Measurements from ENCODE around the gene NCKAP1.
"Not testable (repeated sequence)": the region's sequence is repeated elsewhere in the genome, so short reads cannot be mapped to it uniquely, and the experiment has no call there.

The NCKAP1 gene

DNA sequence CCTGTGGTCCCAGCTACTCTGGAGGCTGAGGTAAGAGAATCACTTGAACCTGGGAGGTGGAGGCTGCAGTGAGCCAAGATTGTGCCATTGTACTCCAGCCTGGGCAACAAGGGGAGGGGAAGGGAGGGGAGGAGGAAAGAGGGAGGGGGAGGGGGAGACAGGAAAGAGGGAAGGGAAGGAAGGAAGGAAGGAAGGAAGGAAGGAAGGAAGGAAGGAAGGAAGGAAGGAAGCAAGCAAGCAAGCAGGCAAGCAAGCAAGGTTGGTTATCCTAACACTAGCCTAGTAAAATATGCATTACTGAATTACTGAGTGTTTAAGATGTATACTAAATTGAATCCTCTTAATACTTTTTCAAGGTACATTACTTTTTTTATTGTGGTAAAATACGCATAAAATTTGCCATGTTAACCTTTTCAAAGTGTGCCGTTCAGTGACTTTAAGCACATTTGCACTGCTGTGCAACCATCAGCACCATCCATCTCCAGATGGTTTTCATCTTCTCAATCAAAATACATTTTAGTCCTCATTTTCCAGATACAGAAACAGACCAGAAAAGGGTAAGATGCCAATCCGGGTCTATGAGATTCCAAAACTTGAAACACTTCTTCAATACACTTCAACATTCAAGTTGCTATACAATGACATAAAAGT lies 28.9 kb downstream of the NCKAP1 start:
- DNase-seq, result no peak

DNA sequence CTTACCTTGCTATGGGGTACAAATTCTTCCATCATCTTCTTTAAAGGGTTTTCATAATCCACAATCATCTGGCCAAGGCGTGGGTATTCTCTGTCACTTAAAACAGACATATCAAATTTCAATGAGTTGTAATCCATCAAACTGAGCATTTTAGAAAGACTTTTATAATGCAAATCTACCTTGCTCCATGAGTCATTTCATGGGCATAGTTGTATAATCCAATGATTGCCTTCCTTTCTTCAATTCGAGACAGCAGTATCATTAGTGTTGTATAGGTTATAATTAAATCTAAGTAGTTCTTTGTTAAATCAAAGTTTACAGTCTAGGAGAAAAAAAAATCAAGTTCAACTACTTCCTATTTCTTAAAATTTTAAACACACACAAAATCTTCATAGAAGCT lies 36.3 kb downstream of the NCKAP1 start:
- no peak for DNase-seq

- no peak for DNase-seq
Observed at GRCh38 chr2:183000846-183001245, 37.4 kb downstream of the NCKAP1 start.

DNA sequence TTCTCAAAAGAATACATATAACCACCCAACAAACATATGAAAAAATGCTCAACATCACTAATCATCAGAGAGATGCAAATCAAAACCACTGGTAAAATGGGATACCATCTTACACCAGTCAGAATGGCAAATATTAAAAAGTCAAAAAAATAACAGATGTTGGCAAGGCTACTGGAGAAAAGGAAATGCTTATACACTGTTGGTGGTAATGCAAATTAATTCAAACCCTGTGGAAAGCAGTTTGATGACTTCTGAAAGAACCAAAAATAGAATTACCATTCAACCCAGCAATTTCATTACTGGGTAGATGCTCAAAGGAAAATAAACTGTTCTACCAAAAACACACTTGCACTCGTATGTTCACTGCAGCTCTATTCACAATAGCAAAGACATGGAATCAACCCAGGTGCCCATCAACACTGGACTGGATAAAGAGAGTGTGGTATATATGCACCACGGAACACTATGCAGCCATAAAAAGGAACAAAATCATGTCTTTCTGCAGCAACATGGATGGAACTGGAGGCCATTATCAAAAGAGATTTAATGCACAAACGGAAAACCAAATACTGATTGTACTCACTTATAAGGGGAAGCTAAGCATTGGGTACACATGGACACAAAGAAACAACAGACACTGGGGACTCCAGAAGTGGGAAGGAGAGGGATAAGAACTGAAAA lies 38.8 kb downstream of the NCKAP1 start:
- DNase-seq, result no peak

DNA sequence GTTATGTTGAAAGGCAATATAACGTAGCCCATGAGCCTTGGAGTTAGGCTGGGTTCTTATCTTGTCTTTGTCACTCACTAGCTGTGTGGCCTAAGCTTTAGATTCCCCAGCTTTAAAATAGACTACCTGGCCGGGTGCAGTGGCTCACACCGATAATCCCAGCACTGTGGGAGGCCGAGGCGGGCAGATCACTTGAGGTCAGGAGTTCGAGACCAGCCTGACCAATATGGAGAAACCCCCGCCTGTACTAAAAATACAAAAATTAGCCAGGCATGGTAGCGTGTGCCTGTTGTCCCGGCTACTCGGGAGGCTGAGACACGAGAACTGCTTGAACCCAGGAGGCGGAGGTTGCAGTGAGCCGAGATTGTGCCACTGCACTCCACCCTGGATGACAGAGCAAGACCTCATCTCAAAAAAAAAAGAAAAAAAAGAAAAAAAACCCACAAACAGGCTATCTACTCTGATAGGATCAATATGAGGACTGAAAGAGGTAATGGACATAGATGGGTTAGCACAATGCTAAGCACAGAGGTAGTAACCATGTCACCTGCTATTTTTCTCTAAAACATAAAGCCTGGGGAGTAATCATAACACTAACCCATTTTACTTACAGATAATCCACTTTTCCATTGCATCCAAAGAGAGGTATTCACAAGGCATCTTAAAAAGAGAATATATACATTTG lies 43.9 kb downstream of the NCKAP1 start:
- no peak for DNase-seq

GRCh38 chr2:182982941-182983340 lies 55.3 kb downstream of the NCKAP1 start:
- DNase-seq, result no peak

DNA sequence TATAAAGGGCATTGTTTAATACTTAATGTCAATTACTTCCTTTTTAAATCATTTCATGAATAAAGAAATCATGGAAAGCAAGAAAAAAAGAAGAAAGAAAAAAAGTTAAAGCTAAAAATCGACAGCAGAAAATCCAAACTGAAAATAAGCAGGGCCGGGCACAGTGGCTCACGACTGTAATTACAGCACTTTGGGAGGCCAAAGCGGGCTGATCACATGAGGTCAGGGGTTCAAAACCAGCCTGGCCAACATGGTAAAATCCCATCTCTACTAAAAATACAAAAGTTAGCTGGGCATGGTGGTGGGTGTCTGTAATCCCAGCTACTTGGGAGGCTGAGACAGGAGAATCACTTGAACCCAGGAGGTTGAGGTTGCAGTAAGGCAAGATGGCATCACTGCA lies 56.8 kb downstream of the NCKAP1 start:
- not testable (repeated sequence) for DNase-seq

DNA sequence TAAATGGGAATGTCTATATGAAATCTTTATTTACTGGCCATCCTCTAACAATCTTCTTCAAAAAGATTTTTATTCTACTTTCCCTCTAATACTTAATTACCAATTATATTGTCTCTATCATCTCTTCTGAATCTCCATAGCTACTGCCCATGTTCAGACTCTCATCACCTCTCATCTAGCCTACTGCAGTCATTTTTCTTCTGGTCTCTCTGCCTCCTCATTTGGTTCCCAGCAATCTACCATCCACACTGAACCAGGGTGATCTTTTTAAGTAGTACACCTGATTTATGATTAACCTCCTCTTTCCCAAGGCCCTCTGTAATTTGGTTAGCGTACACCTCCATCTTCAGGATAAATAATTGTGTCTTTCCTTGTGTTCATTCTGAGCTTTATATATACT lies 57.6 kb downstream of the NCKAP1 start:
- DNase-seq, result no peak

DNA sequence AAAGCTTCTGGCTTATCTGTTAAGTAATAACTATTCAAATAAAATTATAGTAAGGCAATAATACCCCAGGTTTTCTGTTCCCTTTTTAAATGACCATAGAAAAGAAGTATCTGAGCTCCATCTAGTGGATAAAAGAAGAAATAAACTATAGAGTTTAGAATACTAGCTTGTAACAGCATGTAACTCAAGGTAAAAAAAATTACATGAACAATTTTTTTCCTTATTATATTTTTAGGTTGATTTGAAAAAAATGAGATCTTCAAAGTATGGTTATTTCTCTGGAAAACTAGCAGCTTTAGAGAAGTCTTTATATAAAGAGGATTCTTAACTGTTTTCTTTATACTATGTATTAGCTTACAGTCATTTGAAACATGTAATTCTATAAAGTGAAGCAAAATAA lies 58.1 kb downstream of the NCKAP1 start:
- DNase-seq, result no peak

DNA sequence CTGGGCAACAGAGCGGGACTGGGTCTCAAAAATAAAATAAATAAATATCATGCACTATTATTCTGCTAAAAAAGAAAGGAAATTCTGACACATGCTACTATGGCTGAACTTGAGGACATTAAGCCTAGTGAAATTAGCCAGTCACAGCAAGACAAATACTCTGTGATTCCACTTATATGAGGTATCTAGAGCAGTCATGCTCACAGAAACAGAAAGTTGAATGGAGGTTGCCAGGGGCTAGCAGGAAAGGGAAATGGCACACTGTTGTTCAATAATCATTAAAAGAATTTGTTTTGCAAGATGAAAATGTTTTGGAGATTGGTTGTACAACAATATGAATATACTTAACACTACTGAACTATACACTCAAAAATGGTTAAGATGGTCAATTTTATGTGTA lies 60.8 kb downstream of the NCKAP1 start:
- no peak for DNase-seq

GRCh38 chr2:182973441-182974352 lies 64.6 kb downstream of the NCKAP1 start:
- DNase-seq, result no peak

DNA sequence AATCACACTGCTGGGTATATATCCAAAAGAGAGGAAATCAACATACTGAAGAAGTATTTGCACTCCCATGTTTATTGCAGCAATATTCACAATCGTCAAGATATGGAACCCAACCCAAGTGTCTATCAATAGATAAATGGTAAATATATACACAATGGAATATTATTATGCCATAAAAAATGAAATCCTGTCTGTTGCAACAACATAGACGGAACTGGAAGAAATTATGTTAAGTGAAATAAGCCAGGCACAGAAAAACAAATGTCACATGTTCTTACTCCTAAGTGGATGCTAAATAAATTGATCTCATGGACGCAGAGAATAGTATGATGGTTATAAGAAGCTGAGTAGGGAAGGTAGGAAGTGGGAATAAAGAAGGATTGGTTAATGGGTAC lies 65.7 kb downstream of the NCKAP1 start:
- DNase-seq, result no peak

DNA sequence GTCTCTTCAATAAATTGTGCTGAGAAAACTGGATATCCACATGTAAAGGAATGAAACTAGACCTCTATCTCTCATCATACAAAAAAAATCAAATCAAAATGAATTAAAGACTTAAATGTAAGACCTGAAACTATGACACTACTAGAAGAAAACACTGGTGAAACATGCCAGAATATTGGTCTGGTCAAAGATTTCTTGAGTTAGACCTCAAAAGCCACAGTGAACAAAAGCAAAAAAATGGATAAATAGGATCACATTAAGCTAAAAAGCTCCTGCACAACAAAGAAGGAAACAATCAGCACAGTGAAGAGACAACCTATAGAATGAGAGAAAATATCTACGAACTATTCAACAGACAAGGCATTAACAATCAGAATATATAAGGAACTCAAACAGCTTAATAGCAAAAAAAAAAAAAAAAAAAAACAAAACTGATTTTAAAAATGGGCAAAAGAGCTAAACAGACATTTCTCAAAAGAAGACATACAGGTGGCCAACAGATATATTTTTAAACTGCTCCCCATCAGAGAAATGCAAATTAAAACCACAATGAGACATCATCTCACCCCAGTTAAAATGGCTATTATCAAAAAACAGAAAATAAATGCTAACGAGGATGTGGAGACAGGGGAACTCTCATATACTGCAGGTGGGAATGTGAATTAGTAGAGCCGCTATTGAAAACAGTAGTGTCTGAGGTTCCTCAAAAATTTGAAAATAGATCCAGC lies 66.3 kb downstream of the NCKAP1 start:
- no peak for DNase-seq

DNA sequence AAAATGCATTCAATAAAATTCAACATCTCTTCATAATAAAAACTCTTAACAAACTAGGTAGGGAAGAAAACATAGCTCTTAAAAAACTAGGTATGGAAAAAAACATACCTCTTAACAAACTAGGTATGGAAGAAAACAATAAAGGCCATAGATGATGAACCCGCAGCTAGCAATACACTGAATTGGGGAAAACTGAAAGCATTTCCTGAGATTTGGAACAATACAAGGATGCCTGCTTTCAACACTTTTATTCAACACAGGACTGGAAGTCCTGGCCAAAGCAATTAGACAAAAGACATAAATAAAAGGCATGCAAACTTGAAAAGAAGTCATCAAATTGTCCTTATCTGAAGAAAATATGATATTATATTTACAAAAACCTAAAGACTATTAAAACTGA lies 67.8 kb downstream of the NCKAP1 start:
- no peak for DNase-seq

DNA sequence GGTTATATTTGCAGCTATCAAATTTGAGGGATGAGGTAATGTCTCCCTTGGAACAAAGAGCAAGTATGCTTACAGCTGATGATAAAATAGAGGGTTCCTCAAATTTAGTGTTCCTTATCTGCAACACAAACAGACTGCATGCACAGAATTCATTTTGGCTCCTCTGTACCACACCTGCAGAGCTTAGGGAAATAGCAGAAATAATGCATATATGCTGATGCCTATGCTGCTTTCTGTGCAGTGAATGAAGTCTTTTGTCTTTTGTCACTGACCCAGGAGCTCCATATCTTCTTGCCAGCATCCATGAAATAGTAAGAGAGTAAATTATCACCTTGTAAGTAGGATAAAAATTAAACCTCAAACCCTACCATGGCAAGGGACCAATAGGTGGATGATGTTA lies 69.8 kb downstream of the NCKAP1 start:
- DNase-seq, result no peak

DNA sequence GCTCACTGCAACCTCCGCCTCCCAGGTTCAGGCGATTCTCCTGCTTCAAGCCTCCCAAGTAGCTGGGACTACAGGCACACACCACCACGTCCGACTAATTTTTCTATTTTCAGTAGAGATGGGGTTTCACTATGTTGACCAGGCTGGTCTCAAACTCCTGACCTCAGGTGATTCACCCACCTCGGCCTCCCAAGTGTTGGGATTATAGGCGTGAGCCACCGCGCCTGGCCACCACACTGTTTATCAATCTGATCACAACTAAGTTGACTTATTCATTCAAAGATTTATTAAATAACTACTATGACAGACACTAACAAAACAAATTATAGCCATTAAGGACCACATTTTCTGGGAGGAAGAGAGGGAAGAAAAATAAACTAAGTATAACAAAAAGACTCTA lies 71.9 kb downstream of the NCKAP1 start:
- DNase-seq, result not testable (repeated sequence)

GRCh38 chr2:182962641-182963040 lies 75.6 kb downstream of the NCKAP1 start:
- no peak for DNase-seq

DNA sequence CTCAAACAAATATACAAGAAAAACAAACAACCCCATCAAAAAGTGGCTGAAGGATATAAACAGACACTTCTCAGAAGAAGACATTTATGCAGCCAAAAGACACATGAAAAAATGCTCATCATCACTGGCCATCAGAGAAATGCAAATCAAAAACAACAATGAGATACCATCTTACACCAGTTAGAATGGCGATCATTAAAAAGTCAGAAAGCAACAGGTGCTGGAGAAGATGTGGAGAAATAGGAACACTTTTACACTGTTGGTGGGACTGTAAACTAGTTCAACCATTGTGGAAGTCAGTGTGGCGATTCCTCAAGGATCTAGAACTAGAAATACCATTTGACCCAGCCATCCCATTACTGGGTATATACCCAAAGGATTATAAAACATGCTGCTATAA lies 77.4 kb downstream of the NCKAP1 start:
- DNase-seq, result not testable (repeated sequence)

DNA sequence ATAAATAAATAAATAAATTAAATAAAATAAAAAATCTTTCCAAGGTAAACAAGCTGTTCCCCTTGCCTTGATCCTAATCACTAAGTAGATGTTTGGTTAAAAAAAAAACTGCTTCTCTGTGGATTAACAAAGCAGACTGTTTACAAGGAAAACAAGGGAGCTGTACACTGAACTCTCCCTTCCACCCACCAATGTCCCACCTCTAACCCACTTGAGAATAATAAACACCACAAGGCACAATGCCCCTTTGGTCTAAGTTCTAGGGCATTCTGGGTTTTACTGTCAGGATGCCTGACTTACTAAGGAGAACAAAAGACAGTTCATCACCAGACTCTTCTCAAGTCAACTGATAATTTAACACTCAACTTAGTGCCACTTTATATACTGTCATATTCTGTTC lies 83.5 kb downstream of the NCKAP1 start:
- no peak for DNase-seq

- no peak for DNase-seq
Observed at GRCh38 chr2:182952741-182953450, 85.4 kb downstream of the NCKAP1 start.

- no peak for DNase-seq
Observed at GRCh38 chr2:182951948-182952663, 86.2 kb downstream of the NCKAP1 start.

Measured in right kidney (tissue), 1 donor.